ENCODE results near the gene YOD1. TPM values are rescaled to one million over a fixed set of nuclear protein-coding genes. Genes with fewer than 3 reads are reported as not detected.

YOD1 gene
- total and polyA plus RNA-seq, 8 donors = 7.3 to 15.0 (median 13.0) TPM

DNA sequence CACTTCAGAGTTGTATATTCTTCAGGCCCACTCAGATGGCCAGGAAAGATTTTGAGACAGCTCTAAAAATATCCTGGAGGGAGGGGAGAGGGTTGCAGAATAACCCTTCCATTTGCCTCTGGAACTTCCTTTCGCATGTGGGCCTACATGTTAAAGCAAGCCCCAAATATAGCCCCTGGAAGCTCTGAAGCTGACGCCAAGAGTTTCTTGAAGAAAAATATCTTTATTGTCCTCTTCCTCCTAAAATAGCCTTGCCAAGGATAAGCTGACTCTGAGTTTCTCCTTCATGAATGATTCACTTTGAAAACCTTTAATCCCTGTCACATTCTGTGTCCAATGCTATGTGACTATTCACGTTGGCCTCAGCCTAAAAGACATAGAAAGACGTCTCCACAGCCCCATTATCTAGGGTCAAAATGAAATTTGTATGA, 24.9 kb downstream of the YOD1 start:
- intact Hi-C loops (cut with DNase I) = no loop called here
- Histone ChIP-seq H3K4me1 (peaks cover 12 to 37% of the 10 kb centered on the region in 2 donors), H3K9me3 (no peaks in the 10 kb centered on the region), H3K36me3 (peaks cover 0 to 13% of the 10 kb centered on the region in 2 donors), H3K27ac (peak overlapping the region; percentile 72 to 85), H3K4me3 (no peak overlapping the region), H3K27me3 (peaks cover 0 to 4% of the 10 kb centered on the region in 2 donors)
- DNase-seq (no peak), ATAC-seq (no peak)
- TF ChIP-seq, protein P1, sequence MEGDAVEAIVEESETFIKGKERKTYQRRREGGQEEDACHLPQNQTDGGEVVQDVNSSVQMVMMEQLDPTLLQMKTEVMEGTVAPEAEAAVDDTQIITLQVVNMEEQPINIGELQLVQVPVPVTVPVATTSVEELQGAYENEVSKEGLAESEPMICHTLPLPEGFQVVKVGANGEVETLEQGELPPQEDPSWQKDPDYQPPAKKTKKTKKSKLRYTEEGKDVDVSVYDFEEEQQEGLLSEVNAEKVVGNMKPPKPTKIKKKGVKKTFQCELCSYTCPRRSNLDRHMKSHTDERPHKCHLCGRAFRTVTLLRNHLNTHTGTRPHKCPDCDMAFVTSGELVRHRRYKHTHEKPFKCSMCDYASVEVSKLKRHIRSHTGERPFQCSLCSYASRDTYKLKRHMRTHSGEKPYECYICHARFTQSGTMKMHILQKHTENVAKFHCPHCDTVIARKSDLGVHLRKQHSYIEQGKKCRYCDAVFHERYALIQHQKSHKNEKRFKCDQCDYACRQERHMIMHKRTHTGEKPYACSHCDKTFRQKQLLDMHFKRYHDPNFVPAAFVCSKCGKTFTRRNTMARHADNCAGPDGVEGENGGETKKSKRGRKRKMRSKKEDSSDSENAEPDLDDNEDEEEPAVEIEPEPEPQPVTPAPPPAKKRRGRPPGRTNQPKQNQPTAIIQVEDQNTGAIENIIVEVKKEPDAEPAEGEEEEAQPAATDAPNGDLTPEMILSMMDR (IDR thresholded peaks at IDR 0.05) = no peak

DNA sequence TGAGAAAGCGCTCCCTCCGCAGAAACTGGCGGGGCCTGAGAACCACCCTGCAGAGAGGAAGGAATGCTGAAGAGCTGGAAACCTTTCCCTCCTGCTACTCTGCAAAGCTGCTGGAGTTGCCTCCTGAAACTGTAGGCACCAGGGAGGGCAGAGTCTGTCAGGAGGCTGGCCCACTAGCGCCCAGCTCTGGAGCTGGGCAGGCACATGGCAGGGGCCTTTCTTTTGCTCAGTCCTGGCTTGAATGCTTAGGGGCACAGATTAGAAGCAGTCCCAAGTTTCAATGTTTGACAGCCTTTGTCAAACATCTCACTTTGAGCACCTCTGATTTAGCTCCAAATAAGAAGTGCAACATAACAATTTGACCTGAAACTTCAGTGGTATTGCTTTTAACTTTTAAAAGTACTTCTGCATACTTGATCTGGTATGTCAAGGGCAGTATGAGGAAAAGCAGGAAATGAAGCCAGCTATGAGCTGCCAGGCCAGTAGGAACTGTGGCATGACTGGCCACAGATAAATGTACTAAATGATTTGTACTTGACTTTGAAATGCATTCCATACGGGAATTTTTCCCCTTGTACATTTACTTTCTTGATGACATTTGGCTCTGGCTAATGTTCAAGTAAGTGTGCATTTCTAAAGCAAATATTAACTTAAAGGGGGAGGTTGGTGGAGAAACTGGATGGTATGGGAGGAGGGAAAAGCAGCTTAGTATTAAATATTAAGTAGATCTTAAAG, 25.7 kb downstream of the YOD1 start:
- H3K4me3 ChIP-seq = no peak overlapping the region
- intact Hi-C loops (cut with DNase I) = no loop called here
- H3K36me3 ChIP-seq = peaks cover 0 to 13% of the 10 kb centered on the region in 2 donors
- DNase-seq = peak in 2 of 4 donors; percentile 34 to 75
- peaks cover 12 to 41% of the 10 kb centered on the region in 2 donors for H3K4me1 ChIP-seq
- TF ChIP-seq, protein P1 (IDR thresholded peaks at IDR 0.05) = no peak
- no peaks in the 10 kb centered on the region for H3K9me3 ChIP-seq
- peak overlapping the region; percentile 72 to 85 for H3K27ac ChIP-seq
- ATAC-seq = peak; percentile 46
- no peaks in the 10 kb centered on the region for H3K27me3 ChIP-seq

DNA sequence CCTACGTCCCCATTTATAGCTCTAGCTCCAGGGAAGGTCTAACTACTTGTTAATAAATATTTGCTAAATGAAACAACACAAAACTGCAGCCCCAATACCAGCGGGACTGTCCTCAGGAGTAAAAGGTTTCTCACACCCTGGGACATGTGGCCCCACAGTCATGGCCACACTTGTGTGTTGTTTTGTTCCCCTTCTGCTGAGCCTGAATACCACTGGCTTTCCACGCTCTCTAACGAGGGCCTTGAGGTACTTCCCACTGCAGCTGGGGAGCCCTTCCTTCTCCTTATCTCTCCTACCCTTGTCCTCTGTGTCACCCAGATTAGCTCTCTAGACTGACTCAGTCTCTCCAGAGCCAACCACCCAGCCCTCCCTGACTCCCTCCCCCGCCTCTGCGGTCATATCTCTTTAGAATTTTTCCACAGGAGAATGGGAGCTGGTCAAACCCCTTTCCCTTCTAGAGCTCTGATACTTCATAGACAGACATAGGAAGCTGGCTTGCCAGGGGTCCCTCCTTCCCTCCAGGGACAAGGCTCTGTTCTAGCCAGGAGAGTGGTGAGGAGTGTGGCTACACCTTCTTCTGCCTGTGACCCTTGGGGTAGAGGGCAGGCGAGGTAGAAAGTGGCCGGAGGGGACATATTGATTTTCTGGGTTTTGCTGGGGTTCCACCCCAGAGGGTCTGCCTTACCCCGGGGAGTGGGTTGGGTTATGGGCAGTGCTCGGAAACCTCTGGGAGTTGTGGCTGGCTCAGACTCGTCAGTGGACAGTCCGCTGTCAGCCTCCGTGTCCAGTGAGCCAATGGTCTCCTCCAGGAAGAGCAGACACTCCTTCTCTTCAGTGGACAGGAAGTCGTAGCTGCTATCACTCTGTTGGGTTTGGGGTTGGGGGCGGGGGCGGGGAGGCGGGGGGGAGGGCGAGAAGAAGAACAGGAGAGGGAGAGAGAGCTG, 26.5 kb downstream of the YOD1 start:
- intact Hi-C loops (cut with DNase I) = no loop called here
- H3K9me3 ChIP-seq = no peaks in the 10 kb centered on the region
- peaks cover 0 to 13% of the 10 kb centered on the region in 2 donors for H3K36me3 ChIP-seq
- TF ChIP-seq, protein P1 (IDR thresholded peaks at IDR 0.05) = no peak
- no peak overlapping the region for H3K4me3 ChIP-seq
- ATAC-seq (peak; percentile 32), DNase-seq (peak in 1 of 4 donors; percentile 46)
- peaks cover 12 to 41% of the 10 kb centered on the region in 2 donors for H3K4me1 ChIP-seq
- H3K27ac ChIP-seq = peak overlapping the region; percentile 72 to 83
- no peaks in the 10 kb centered on the region for H3K27me3 ChIP-seq

DNA sequence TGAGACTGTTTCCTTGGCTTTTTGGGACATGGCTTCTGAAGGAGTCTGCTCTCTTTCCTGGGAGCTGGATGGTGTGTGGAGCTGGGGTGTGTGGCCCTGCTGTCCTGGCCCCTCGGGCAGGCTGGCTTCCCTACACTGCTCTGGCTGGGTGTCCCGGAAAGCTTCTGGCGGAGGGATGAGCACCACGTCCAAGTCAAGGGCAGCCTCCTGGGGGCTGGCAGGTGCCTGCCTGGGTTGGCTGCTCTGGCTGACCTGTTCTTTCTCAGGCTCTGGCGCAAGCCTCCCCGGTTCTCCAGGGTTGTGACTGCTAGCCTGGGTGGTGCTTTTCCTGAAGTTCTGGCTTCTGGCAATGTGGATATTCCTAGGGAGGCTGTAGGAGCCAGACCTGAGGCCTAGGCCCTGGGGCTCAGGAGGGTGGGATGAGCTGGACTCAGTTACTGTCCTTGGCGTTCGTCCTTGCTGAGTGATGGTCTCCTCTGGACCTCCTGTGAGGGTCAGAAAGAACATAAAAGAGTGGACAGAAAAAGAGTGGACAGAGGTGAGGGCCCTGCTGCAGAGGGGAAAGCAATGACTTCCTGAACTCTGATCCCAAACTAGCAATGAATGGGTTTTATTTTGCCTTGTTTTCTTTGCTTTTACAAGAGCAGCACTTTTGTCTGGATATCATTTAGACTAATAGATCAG, 27.9 kb downstream of the YOD1 start:
- Histone ChIP-seq H3K27ac (peak overlapping the region; percentile 13 to 83), H3K4me3 (no peak overlapping the region), H3K4me1 (peaks cover 12 to 44% of the 10 kb centered on the region in 2 donors), H3K27me3 (no peaks in the 10 kb centered on the region), H3K36me3 (peaks cover 0 to 13% of the 10 kb centered on the region in 2 donors), H3K9me3 (no peaks in the 10 kb centered on the region)
- TF ChIP-seq, protein P1 (IDR thresholded peaks at IDR 0.05) = no peak
- ATAC-seq = no peak
- intact Hi-C loops (cut with DNase I) = no loop called here
- no peak for DNase-seq
